IPS-18c (cell line): ENCODE results near the gene NTMT1.

Experiments
- H3K4me3 ChIP-seq: 2 replicates; pipeline ENCODE4 v1.7.0; 2013; ENCODE audit warnings: low read depth, mild to moderate bottlenecking, low read length, moderate library complexity; ENCODE audit not compliant: insufficient read depth
- H3K9me3 ChIP-seq: one replicate; pipeline ENCODE4 v1.6.1; 2013; ENCODE audit warnings: mild to moderate bottlenecking, low read length, moderate library complexity; ENCODE audit not compliant: control insufficient read depth, insufficient read depth

NTMT1 gene

GRCh38 chr9:129610473-129611306 is 15.3 kb upstream of the NTMT1 start:
- Histone ChIP-seq H3K9me3 (peaks cover 2% of the 10 kb centered on the region), H3K4me3 (peak overlapping the region; percentile 50)

GRCh38 chr9:129611307-129611800 is 14.6 kb upstream of the NTMT1 start:
- H3K4me3 ChIP-seq = no peak overlapping the region; the same call in 1 of the 2 replicates
- H3K9me3 ChIP-seq = peaks cover 2% of the 10 kb centered on the region

GRCh38 chr9:129612123-129612522 is 13.8 kb upstream of the NTMT1 start:
- peaks cover 2% of the 10 kb centered on the region for H3K9me3 ChIP-seq

GRCh38 chr9:129612815-129613519 is 13.0 kb upstream of the NTMT1 start:
- Histone ChIP-seq H3K9me3 (peaks cover 2% of the 10 kb centered on the region), H3K4me3 (no peak overlapping the region)

More at GRCh38 chr9:129612123-129612522, 13.8 kb upstream of the NTMT1 start:
- H3K4me3 ChIP-seq = no peak overlapping the region

- Histone ChIP-seq H3K9me3 (peaks cover 2% of the 10 kb centered on the region), H3K4me3 (no peak overlapping the region)
Observed at GRCh38 chr9:129613520-129614175, 12.3 kb upstream of the NTMT1 start.

GRCh38 chr9:129614932-129615331 is 11.0 kb upstream of the NTMT1 start:
- Histone ChIP-seq H3K9me3 (peaks cover 2% of the 10 kb centered on the region), H3K4me3 (no peak overlapping the region)

- Histone ChIP-seq H3K9me3 (peaks cover 2% of the 10 kb centered on the region), H3K4me3 (no peak overlapping the region)
Observed at GRCh38 chr9:129615407-129616285, 10.3 kb upstream of the NTMT1 start.

GRCh38 chr9:129617167-129617566 is 8.8 kb upstream of the NTMT1 start:
- Histone ChIP-seq H3K9me3 (peaks cover 2% of the 10 kb centered on the region), H3K4me3 (no peak overlapping the region)

GRCh38 chr9:129619787-129620668 is 5.9 kb upstream of the NTMT1 start:
- peak overlapping the region; percentile 58 for H3K4me3 ChIP-seq

GRCh38 chr9:129620669-129621295 is 5.2 kb upstream of the NTMT1 start, which contains the start of gene C9orf50:
Gene C9orf50 (minus strand): TSS chr9:129621101. CDS start chr9:129620574, 527 bp downstream.
- Histone ChIP-seq H3K4me3 (peak within 1 kb of the TSS; percentile 58), H3K9me3 (no peaks in the 10 kb centered on the region)

More at GRCh38 chr9:129619787-129620668, 5.9 kb upstream of the NTMT1 start:
- peaks cover 2% of the 10 kb centered on the region for H3K9me3 ChIP-seq

GRCh38 chr9:129623331-129623730 is 2.6 kb upstream of the NTMT1 start:
- Histone ChIP-seq H3K9me3 (no peaks in the 10 kb centered on the region), H3K4me3 (no peak overlapping the region)

- H3K4me3 ChIP-seq = no peak overlapping the region
- no peaks in the 10 kb centered on the region for H3K9me3 ChIP-seq
Observed at GRCh38 chr9:129624168-129624759, 1.7 kb upstream of the NTMT1 start.

- no peaks in the 10 kb centered on the region for H3K9me3 ChIP-seq
- H3K4me3 ChIP-seq = no peak overlapping the region
Observed at GRCh38 chr9:129624947-129625346, 1.0 kb upstream of the NTMT1 start.

GRCh38 chr9:129626625-129627284 is 792 bp downstream of the NTMT1 start:
- Histone ChIP-seq H3K9me3 (no peaks in the 10 kb centered on the region), H3K4me3 (peak overlapping the region; percentile 99)
